HG02798 (cell line): ENCODE measurements around the gene SLC31A2.

ENCODE experiments used
- ATAC-seq: cut with Tn5 transposase; IDR thresholded peaks from one replicate; pipeline ENCODE4 v1.9.1; 2021; ENCODE audit warnings: mild to moderate bottlenecking; ENCODE audit not compliant: unreplicated experiment, poor library complexity

The SLC31A2 gene

DNA sequence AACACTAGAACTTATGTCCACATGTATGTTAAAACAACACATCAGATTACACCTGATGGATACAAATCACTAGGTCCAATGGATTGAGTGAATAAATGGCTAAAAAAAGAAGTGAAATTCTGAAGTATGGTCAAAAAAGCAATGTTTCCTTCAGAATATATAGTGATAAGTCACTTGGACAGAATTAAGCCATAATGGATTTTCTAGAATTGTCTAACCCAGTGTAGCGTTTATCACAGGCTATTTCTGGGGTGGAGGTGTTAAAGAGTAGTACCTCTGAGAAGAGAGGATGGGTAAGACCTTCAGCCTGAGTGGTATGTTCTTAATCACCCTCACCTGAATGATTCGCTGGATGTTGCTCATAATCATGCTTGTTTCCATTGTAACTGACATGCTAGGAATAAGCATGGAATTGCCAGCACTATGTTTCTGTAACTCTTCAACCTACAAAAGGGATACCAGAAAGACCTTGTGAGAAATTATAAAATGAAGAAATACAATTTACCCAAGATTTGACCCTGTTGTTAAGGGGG is 33.2 kb downstream of the SLC31A2 start:
- no peak for ATAC-seq

DNA sequence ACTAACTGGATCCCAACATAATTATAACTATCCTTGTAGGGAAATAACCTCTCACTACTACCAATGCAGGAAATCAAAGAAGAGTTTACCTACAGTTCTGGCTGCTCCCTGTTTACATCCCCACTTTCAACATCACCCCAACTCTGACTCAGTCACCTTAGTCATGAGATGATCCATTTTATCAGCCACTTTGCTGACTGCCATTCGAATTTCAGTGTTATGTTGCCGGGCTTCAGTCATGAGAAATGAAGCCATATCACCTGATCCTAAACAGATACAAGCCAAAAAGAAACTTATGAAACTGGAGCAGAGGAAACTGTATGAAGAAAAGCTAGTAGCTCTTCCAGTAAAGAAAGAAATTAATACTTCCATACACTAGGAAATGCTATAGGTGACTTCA is 33.7 kb downstream of the SLC31A2 start:
- no peak for ATAC-seq

DNA sequence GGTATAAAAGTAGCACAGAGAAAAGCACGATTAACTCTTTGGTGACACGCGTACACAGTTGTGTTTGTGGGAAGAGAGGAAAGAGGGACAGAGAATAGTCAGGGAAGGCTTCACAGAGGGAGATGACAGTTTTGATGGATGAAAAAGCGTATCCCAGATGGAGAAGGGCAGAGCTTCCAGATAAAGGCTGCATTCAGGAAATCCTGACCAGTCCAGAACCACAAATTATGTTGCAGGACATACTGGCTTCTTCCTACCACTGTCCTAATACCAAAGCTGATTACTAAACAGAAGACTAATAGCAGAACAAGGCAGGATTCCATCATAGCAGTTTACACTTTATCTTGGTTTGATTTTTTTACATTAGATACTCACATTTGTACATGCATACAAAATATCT is 34.5 kb downstream of the SLC31A2 start:
- ATAC-seq = no peak

DNA sequence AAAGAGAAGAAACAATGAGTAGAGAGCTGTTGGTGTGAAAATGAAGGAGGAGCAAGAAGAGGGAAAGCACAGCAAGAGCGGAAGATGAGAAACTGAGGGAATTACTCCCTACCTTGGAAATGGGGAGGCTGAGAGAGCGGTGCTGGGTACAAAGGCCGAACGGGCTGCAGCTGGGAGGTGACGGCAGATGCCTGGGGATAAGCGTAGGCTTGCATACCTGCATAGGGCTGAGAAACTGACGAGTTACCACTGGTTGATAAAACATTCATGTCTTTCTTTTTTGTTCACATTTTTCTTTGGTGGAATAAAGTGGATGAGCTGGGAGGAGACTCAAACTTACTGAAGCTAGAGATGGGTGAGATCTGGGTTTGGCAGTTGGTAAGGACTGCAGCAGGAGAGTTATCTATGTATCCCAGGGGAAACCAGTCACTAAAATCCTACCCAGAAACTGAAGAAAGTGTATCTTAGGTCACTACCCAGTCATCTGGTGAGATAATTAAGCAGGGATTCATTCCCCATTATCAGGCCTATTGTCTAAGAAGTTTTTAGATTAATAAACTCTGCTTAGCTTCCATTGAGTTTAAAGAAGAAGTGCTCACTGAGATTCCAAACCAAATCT is 35.4 kb downstream of the SLC31A2 start:
- ATAC-seq = no peak

DNA sequence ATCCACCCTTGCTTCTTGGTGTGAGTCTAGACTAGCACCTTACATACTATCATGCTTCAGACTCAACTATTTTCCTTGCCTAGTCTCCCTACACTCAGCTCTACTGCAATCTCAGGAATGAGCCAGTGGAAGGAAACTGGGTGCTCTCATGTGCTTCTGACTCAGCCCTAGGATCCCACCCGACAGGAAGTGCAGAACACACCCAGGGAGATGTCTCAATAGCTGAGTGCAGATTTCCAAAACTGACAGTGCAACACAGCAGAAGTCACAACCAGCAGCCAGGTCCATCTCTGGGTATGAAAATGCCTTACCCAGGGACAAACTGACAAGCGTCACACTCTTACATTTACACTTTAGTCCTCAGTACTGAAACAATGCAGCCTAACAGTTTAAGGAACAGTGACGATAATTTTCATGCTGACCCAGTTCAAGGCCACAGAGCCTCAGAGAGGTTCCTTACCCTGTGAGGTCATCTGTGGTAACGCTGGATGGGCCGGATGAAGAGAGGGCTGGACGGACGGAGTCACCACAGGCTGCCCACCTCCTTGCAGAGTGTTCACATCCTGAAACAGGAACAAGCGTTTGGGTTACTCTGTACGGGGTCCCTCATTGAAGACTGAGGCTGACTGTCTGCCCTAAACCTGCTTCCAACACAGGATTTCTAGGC is 37.3 kb downstream of the SLC31A2 start:
- no peak for ATAC-seq

DNA sequence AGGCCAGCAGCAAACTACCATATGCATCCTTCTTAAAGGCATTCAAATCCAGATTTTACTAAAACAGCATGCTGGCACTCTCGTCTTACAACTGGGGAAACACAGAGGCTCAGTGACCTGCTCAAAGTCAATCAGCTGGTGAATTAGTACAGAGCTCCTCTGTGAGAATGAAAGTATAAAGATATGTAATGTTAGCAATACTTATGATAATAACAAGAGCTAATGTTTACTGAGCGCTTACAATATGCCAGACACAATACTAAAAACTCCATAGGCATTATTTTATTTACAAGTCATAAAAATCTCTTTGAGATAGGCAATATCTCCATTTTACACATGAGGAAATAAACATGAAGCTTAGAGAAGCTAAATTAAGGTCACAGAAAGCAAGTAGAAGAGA is 41.6 kb downstream of the SLC31A2 start:
- no peak for ATAC-seq

DNA sequence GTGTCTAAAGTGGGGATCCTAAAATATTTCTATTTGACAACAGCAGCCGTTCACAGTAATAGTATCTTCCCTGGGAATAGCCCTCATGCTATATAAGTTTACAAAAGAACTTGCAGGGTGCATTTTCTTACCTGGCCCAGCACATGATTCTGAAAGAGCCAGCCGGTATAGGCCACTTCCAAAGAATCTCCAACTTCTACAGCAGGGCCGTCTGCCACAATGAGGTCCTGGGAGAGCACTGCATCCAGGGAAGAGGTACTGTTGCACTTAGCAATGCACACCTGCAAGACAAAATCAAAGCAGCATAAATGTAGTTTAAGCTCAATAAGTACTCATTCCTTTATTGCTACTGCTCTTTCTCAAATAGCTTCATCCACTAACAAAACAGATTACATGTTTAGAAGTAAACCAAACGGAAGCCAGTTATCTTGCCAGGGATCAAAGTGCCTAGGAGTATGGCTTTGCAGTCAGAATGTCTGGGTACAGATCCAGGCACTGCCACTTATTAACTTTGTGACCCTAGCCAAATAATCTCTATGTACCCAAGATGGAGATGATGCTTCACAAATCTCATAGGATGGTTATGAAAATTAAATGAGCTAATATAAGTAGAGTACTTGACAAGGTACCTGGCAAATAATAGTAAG is 49.0 kb downstream of the SLC31A2 start:
- ATAC-seq = no peak

DNA sequence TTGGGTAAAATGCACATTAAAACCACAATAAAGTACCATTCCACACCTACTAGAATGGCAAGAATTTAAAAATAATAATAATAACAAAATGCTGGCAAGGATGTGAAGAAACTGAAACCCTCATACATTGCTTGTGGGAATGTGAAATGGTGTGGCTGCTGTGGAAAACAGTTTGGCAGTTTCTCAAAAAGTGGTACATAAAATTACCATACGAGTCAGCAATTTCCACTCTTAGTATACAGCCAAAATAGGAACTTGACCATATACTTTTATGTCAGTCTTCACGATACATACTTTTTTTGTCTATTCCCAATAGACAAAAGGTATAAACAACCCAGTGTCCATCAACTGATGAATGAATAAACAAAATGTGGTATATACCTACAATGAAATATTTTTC is 54.6 kb downstream of the SLC31A2 start:
- no peak for ATAC-seq

DNA sequence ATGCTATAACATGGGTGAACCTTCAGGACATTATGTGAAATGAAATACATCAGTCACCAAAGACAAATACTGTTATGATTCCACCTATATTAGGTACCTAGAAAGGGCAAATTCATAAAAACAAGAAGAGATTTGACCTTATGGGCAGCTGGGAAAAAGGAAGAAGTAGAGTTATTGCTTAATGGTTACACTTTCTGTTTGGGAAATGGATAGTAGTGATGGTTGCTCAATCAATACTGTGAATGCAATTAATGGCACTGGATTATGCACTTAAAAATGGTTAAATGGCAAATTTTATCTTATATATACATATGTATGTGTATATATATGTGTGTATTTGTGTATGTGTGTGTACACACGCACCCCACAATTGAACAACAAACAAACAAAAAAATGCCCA is 55.1 kb downstream of the SLC31A2 start:
- ATAC-seq = no peak

DNA sequence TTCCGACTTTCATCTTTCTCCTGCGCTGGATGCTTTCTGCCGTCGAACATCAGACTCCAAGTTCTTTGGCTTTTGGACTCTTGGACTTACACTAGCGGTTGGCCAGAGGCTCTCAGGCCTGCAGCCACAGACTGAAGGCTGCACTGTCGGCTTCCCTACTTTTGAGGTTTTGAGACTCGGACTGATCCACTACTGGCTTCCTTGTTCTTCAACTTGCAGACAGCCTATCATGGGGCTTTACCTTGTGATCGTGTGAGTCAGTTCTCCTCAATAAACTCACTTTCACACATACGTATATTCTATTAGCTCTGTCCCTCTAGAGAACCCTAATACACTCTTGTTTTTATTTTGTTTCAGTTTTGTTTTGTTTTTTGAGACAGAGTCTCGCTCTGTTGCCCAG is 60.0 kb downstream of the SLC31A2 start:
- ATAC-seq = no peak
